IMR-90 (cell line): ENCODE data around the gene GABBR2. TPM values are rescaled to one million over a fixed set of nuclear protein-coding genes. Genes with fewer than 3 reads are reported as not detected.
A peak's percentile ranks its signal among the peaks of the same experiment; 100 is the strongest.

Source experiments
- ATAC-seq: fragments of 200-7000 bp; cut with Tn5 transposase; 2 replicates; pipeline ENCODE4 v1.9.1; 2020; ENCODE audit warnings: low read depth, mild to moderate bottlenecking, moderate library complexity
- BruUV-seq: library from RNA; stranded (reverse); fragments of 400-500 nt; replicated peaks from 2 replicates; lab custom pipeline; 2021; lab: Mats Ljungman, UMichigan
- CTCF ChIA-PET: fragments of 300-600 bp; formaldehyde crosslinking; extraction: SDS; loops from one replicate; lab custom pipeline; 2021; ENCODE audit warnings: antibody characterized with exemption; lab: Yijun Ruan, JAX
- POLR2A ChIA-PET: fragments of 300-600 bp; sonication (Branson Sonifier 250); formaldehyde crosslinking; loops from one replicate; lab custom pipeline; 2022; ENCODE audit warnings: antibody characterized with exemption; ENCODE audit not compliant: unreplicated experiment; lab: Charles Lee
- DNase-seq: peaks from one replicate; pipeline ENCODE4 v3.0.0; 2013
- H2AFZ ChIP-seq: replicated peaks from 2 replicates; pipeline ENCODE3; 2013; ENCODE audit warnings: low read length, mild to moderate bottlenecking; ENCODE audit not compliant: poor library complexity
- H2AK5ac ChIP-seq: 2 replicates; pipeline ENCODE4 v1.6.1; 2013; ENCODE audit warnings: low read depth, low read length, inconsistent platforms
- H2AK9ac ChIP-seq: replicated peaks from 2 replicates; pipeline ENCODE3; 2013; ENCODE audit warnings: mild to moderate bottlenecking, low read depth, low read length, moderate library complexity; ENCODE audit not compliant: poor library complexity
- H2BK120ac ChIP-seq: 2 replicates; pipeline ENCODE4 v1.6.1; 2013; ENCODE audit warnings: low read depth, low read length, inconsistent platforms
- H2BK15ac ChIP-seq: 3 replicates; pipeline ENCODE4 v1.6.1; 2013; ENCODE audit warnings: low read depth, low read length, inconsistent platforms
- H2BK20ac ChIP-seq: 2 replicates; pipeline ENCODE4 v1.6.1; 2013; ENCODE audit warnings: low read depth, mild to moderate bottlenecking, inconsistent platforms, low read length, moderate library complexity
- H2BK5ac ChIP-seq: 2 replicates; pipeline ENCODE4 v1.6.1; 2013; ENCODE audit warnings: mild to moderate bottlenecking, low read depth, low read length, inconsistent platforms; ENCODE audit not compliant: poor library complexity, severe bottlenecking
- H3K14ac ChIP-seq: replicated peaks from 2 replicates; pipeline ENCODE4 v1.6.1; 2013; ENCODE audit warnings: low read depth, low read length, inconsistent platforms
- H3K18ac ChIP-seq: 2 replicates; pipeline ENCODE4 v1.6.1; 2013; ENCODE audit warnings: low read depth, low read length, control low read depth
- H3K23ac ChIP-seq: 2 replicates; pipeline ENCODE4 v1.6.1; 2013; ENCODE audit warnings: low read depth, low read length, inconsistent platforms
- H3K27ac ChIP-seq: 2 replicates; pipeline ENCODE4 v1.5.1; 2013; ENCODE audit warnings: mild to moderate bottlenecking, control low read depth, low read length; ENCODE audit not compliant: insufficient read depth
- H3K27me3 ChIP-seq: 2 replicates; pipeline ENCODE4 v1.6.1; 2013; ENCODE audit warnings: low read length; ENCODE audit not compliant: control insufficient read depth, insufficient read depth
- H3K36me3 ChIP-seq: 2 replicates; pipeline ENCODE4 v1.6.1; 2013; ENCODE audit warnings: low read length, mixed read lengths; ENCODE audit not compliant: control insufficient read depth, insufficient read depth
- H3K4ac ChIP-seq: 2 replicates; pipeline ENCODE4 v1.6.1; 2013; ENCODE audit warnings: low read depth, low read length, inconsistent platforms
- H3K4me1 ChIP-seq: 2 replicates; pipeline ENCODE4 v1.6.1; 2013; ENCODE audit warnings: low read length, mixed read lengths; ENCODE audit not compliant: control insufficient read depth, insufficient read depth
- H3K4me2 ChIP-seq: 2 replicates; pipeline ENCODE4 v1.6.1; 2013; ENCODE audit warnings: low read depth, mild to moderate bottlenecking, control low read depth, low read length, moderate library complexity
- H3K4me3 ChIP-seq: 2 replicates; pipeline ENCODE4 v1.5.1; 2013; ENCODE audit warnings: low read depth, mild to moderate bottlenecking, control low read depth, low read length, moderate library complexity; ENCODE audit not compliant: insufficient read depth
- H3K56ac ChIP-seq: 2 replicates; pipeline ENCODE4 v1.6.1; 2013; ENCODE audit warnings: low read length, inconsistent platforms; ENCODE audit not compliant: insufficient read depth; ENCODE audit errors: extremely low read depth
- H3K79me1 ChIP-seq, 2 experiments: 2 replicates each; pipeline ENCODE4 v1.6.1; 2013; ENCODE audit warnings: low read length in 2 of 2, inconsistent platforms in 1 of 2, low read depth in 1 of 2
- H3K9ac ChIP-seq: 2 replicates; pipeline ENCODE4 v1.6.1; 2013; ENCODE audit warnings: low read depth, low read length, control low read depth
- H3K9me1 ChIP-seq: 2 replicates; pipeline ENCODE4 v1.6.1; 2013; ENCODE audit warnings: low read length, inconsistent platforms; ENCODE audit not compliant: insufficient read depth
- H3K9me3 ChIP-seq: 2 replicates; pipeline ENCODE4 v1.6.1; 2013; ENCODE audit warnings: low read length; ENCODE audit not compliant: control insufficient read depth, insufficient read depth
- H4K20me1 ChIP-seq: 2 replicates; pipeline ENCODE4 v1.6.1; 2013; ENCODE audit warnings: low read length, inconsistent platforms; ENCODE audit not compliant: insufficient read depth
- H4K5ac ChIP-seq: 2 replicates; pipeline ENCODE4 v1.6.1; 2013; ENCODE audit warnings: mild to moderate bottlenecking, low read depth, low read length, control low read depth
- H4K8ac ChIP-seq, 2 experiments: 2 replicates each; pipeline ENCODE4 v1.6.1; 2013; ENCODE audit warnings: low read depth in 2 of 2, low read length in 2 of 2, control low read depth in 1 of 2, inconsistent platforms in 1 of 2
- H4K91ac ChIP-seq: 2 replicates; pipeline ENCODE4 v1.6.1; 2013; ENCODE audit warnings: low read depth, low read length, inconsistent platforms; ENCODE audit not compliant: insufficient read depth
- BHLHE40 ChIP-seq: fragments of 150-350 bp; IDR thresholded peaks from 2 replicates; pipeline ENCODE4 v1.6.1; 2016; ENCODE audit warnings: mild to moderate bottlenecking, low read depth, low read length
- CEBPB ChIP-seq: IDR thresholded peaks from 2 replicates; pipeline ENCODE4 v1.6.1; 2012; ENCODE audit warnings: low read depth, low read length, improper control_type of control experiment
- CHD1 ChIP-seq: IDR thresholded peaks from 2 replicates; pipeline ENCODE4 v1.6.1; 2012; ENCODE audit warnings: low read depth, low read length, improper control_type of control experiment
- CTCF ChIP-seq: conservative IDR thresholded peaks from 2 replicates; pipeline ENCODE4 v1.5.1; 2012; ENCODE audit warnings: mild to moderate bottlenecking, low read depth, low read length, improper control_type of control experiment
- ELK1 ChIP-seq: fragments of 150-350 bp; IDR thresholded peaks from 2 replicates; pipeline ENCODE4 v1.6.1; 2016; ENCODE audit warnings: low read depth, mild to moderate bottlenecking, low read length, moderate library complexity, borderline replicate concordance
- FOS ChIP-seq: fragments of 150-350 bp; IDR thresholded peaks from 2 replicates; pipeline ENCODE4 v1.6.1; 2016; ENCODE audit warnings: low read depth, low read length
- MXI1 ChIP-seq: IDR thresholded peaks from 2 replicates; pipeline ENCODE4 v1.6.1; 2012; ENCODE audit warnings: low read depth, mild to moderate bottlenecking, low read length, moderate library complexity, borderline replicate concordance
- POLR2A ChIP-seq: IDR thresholded peaks from 2 replicates; pipeline ENCODE4 v1.6.1; 2012; ENCODE audit warnings: mild to moderate bottlenecking, low read depth, low read length
- RAD21 ChIP-seq: IDR thresholded peaks from 2 replicates; pipeline ENCODE4 v1.6.1; 2012; ENCODE audit warnings: low read length, improper control_type of control experiment
- RCOR1 ChIP-seq: IDR thresholded peaks from 2 replicates; pipeline ENCODE4 v1.6.1; 2012; ENCODE audit warnings: mild to moderate bottlenecking, low read length, improper control_type of control experiment; ENCODE audit not compliant: insufficient replicate concordance
- RFX5 ChIP-seq: IDR thresholded peaks from 2 replicates; pipeline ENCODE4 v1.8.0; 2012; ENCODE audit warnings: low read depth, mild to moderate bottlenecking, low read length, moderate library complexity
- SMC3 ChIP-seq: fragments of 150-350 bp; IDR thresholded peaks from 2 replicates; pipeline ENCODE4 v1.6.1; 2016; ENCODE audit warnings: low read depth, mild to moderate bottlenecking, antibody characterized with exemption, low read length, moderate library complexity
- USF2 ChIP-seq: fragments of 150-350 bp; IDR thresholded peaks from 2 replicates; pipeline ENCODE4 v1.6.1; 2017; ENCODE audit warnings: mild to moderate bottlenecking, antibody characterized with exemption, low read length, low read depth
- WGBS, 2 experiments: methylation state at CpG; one replicate each; pipeline versions ENCODE4 v1.1.5 to v1.1.7; 2013; ENCODE audit warnings: missing lambda C conversion rate in 2 of 2; ENCODE audit not compliant: insufficient read length in 1 of 2; ENCODE audit errors: extremely low coverage in 2 of 2; 5-methylcytosine and 5-hydroxymethylcytosine counted together
- dilution Hi-C: fragments of 300-500 bp; cut with HindIII; formaldehyde crosslinking; loops from one replicate; pipeline ENCODE4 v1.14.3; 2018; ENCODE audit warnings: low sequenced_read_pairs; ENCODE audit not compliant: unreplicated experiment
- in situ Hi-C: fragments of 300-500 bp; cut with MboI; formaldehyde crosslinking; loops from 3 replicates; pipeline ENCODE4 v1.14.3; 2019; ENCODE audit warnings: low sequenced_read_pairs, inconsistent platforms, mixed read lengths
- intact Hi-C: fragments of 100-400 bp; cut with micrococcal nuclease; formaldehyde crosslinking; loops from 2 replicates; pipeline ENCODE4 v1.10.0; 2022
- polyA plus RNA-seq, 3 experiments: library from polyadenylated mRNA; depleted of rRNA; stranded (reverse); fragments of >200 nt; gene quantifications; 2 replicates each; pipeline ENCODE4 v1.2.3, GENCODE V29; 2012; ENCODE audit warnings: low replicate concordance in 1 of 3
- total RNA-seq: library from RNA; depleted of rRNA; stranded (reverse); fragments of >200 nt; gene quantifications from 2 replicates; pipeline ENCODE4 v1.2.3, GENCODE V29; 2012

The GABBR2 gene
- total and polyA plus RNA-seq, 2 of the 4 experiments (the other 2 are of a cell fraction) = 14.2 to 20.3 TPM

GRCh38 chr9:98488571-98489312 lies 220.0 kb downstream of the GABBR2 start:
- WGBS, 2 experiments = 7% methylated on average over 2 of the region's 8 CpGs; no CpG with 5 or more reads in 1 of the 2 experiments
- H3K27ac ChIP-seq = peak overlapping the region; percentile 82
- TF ChIP-seq CEBPB (peak; percentile 50), POLR2A (peak; percentile 38; the same call in 1 of the 2 replicates), MXI1 (0 out of 2 replicates have a peak, but pooled peaks have one; percentile 49), SMC3 (no peak), RCOR1 (peak; percentile 49), RAD21 (no peak), BHLHE40 (no peak; the same call in 1 of the 2 replicates), RFX5 (no peak), USF2 (no peak), CTCF (peak; percentile 28; the same call in 1 of the 2 replicates), CHD1 (0 out of 2 replicates have a peak, but pooled peaks have one; percentile 81), FOS (peak; percentile 82), ELK1 (no peak)

More at GRCh38 chr9:98488571-98489312, 220.0 kb downstream of the GABBR2 start:
- H3K4ac ChIP-seq = peak overlapping the region; percentile 99
- BruUV-seq = no TSS peak
- H4K20me1 ChIP-seq = no peaks in the 10 kb centered on the region
- intact Hi-C loops = loop anchor here (1.0 to 5.0 kb wide), 3 partner anchors 174 to 289 kb away; no protein-coding TSS in a partner anchor
- peak overlapping the region; percentile 95 to 96 for H4K8ac ChIP-seq
- peak overlapping the region; percentile 59 for H2AFZ ChIP-seq
- H4K5ac ChIP-seq = peak overlapping the region; percentile 65
- peak overlapping the region; percentile 92 for H2AK5ac ChIP-seq
- dilution Hi-C loops = no loop called here
- peak overlapping the region; percentile 66 for H3K23ac ChIP-seq
- peaks cover 25% of the 10 kb centered on the region for H3K4me1 ChIP-seq
- peak overlapping the region; percentile 96 for H3K56ac ChIP-seq
- ChIA-PET POLR2A (interaction anchor here (0.7 to 1.0 kb wide), 2 partner anchors 10 to 35 kb away, joined by 4 read pairs; no protein-coding TSS in a partner anchor), CTCF (interaction anchor here (0.5 to 1.9 kb wide), 7 partner anchors 62 to 583 kb away, joined by 3 to 6 read pairs (median 5); no protein-coding TSS in a partner anchor)
- peak overlapping the region; percentile 100 for H2BK20ac ChIP-seq
- peak overlapping the region; percentile 3 for H2AK9ac ChIP-seq
- peak overlapping the region; percentile 100 for H2BK120ac ChIP-seq
- H3K27me3 ChIP-seq = no peaks in the 10 kb centered on the region
- peak overlapping the region; percentile 99 for H4K91ac ChIP-seq
- DNase-seq = peak; percentile 98
- H3K4me3 ChIP-seq = no peak overlapping the region
- peak overlapping the region; percentile 91 for H3K18ac ChIP-seq
- H3K14ac ChIP-seq = peak overlapping the region; percentile 70
- peak overlapping the region; percentile 15; the same call in 1 of the 2 replicates for H3K4me2 ChIP-seq
- ATAC-seq = peak; percentile 96
- no peaks in the 10 kb centered on the region for H3K36me3 ChIP-seq
- peak overlapping the region; percentile 99 for H2BK5ac ChIP-seq
- peaks cover 34% of the 10 kb centered on the region for H3K9me1 ChIP-seq
- H2BK15ac ChIP-seq = peak overlapping the region; percentile 94; the same call in 2 of the 3 replicates
- in situ Hi-C loops = no loop called here
- peak overlapping the region; percentile 7; the same call in 1 of the 2 replicates for H3K9ac ChIP-seq
- no peaks in the 10 kb centered on the region for H3K9me3 ChIP-seq
- H3K79me1 ChIP-seq = peaks cover 4 to 36% of the 10 kb centered on the region in 2 experiments; a peak in 3 of 4 replicates
